IMR-90 (cell line): ENCODE measurements around the gene COL4A1. TPM values are rescaled to one million over a fixed set of nuclear protein-coding genes. Genes with fewer than 3 reads are reported as not detected.

ENCODE experiments used
- ATAC-seq: fragments of 200-7000 bp; cut with Tn5 transposase; 2 replicates; pipeline ENCODE4 v1.9.1; 2020; ENCODE audit warnings: low read depth, mild to moderate bottlenecking, moderate library complexity
- BruUV-seq: library from RNA; stranded (reverse); fragments of 400-500 nt; replicated peaks from 2 replicates; lab custom pipeline; 2021; lab: Mats Ljungman, UMichigan
- CTCF ChIA-PET: fragments of 300-600 bp; formaldehyde crosslinking; extraction: SDS; loops from one replicate; lab custom pipeline; 2021; ENCODE audit warnings: antibody characterized with exemption; lab: Yijun Ruan, JAX
- POLR2A ChIA-PET: fragments of 300-600 bp; sonication (Branson Sonifier 250); formaldehyde crosslinking; loops from one replicate; lab custom pipeline; 2022; ENCODE audit warnings: antibody characterized with exemption; ENCODE audit not compliant: unreplicated experiment; lab: Charles Lee
- DNase-seq: peaks from one replicate; pipeline ENCODE4 v3.0.0; 2013
- H2AFZ ChIP-seq: replicated peaks from 2 replicates; pipeline ENCODE3; 2013; ENCODE audit warnings: low read length, mild to moderate bottlenecking; ENCODE audit not compliant: poor library complexity
- H2AK5ac ChIP-seq: 2 replicates; pipeline ENCODE4 v1.6.1; 2013; ENCODE audit warnings: low read depth, low read length, inconsistent platforms
- H2AK9ac ChIP-seq: replicated peaks from 2 replicates; pipeline ENCODE3; 2013; ENCODE audit warnings: mild to moderate bottlenecking, low read depth, low read length, moderate library complexity; ENCODE audit not compliant: poor library complexity
- H2BK120ac ChIP-seq: 2 replicates; pipeline ENCODE4 v1.6.1; 2013; ENCODE audit warnings: low read depth, low read length, inconsistent platforms
- H2BK15ac ChIP-seq: 3 replicates; pipeline ENCODE4 v1.6.1; 2013; ENCODE audit warnings: low read depth, low read length, inconsistent platforms
- H2BK20ac ChIP-seq: 2 replicates; pipeline ENCODE4 v1.6.1; 2013; ENCODE audit warnings: low read depth, mild to moderate bottlenecking, inconsistent platforms, low read length, moderate library complexity
- H2BK5ac ChIP-seq: 2 replicates; pipeline ENCODE4 v1.6.1; 2013; ENCODE audit warnings: mild to moderate bottlenecking, low read depth, low read length, inconsistent platforms; ENCODE audit not compliant: poor library complexity, severe bottlenecking
- H3K14ac ChIP-seq: replicated peaks from 2 replicates; pipeline ENCODE4 v1.6.1; 2013; ENCODE audit warnings: low read depth, low read length, inconsistent platforms
- H3K18ac ChIP-seq: 2 replicates; pipeline ENCODE4 v1.6.1; 2013; ENCODE audit warnings: low read depth, low read length, control low read depth
- H3K23ac ChIP-seq: 2 replicates; pipeline ENCODE4 v1.6.1; 2013; ENCODE audit warnings: low read depth, low read length, inconsistent platforms
- H3K27ac ChIP-seq: 2 replicates; pipeline ENCODE4 v1.5.1; 2013; ENCODE audit warnings: mild to moderate bottlenecking, control low read depth, low read length; ENCODE audit not compliant: insufficient read depth
- H3K27me3 ChIP-seq: 2 replicates; pipeline ENCODE4 v1.6.1; 2013; ENCODE audit warnings: low read length; ENCODE audit not compliant: control insufficient read depth, insufficient read depth
- H3K36me3 ChIP-seq: 2 replicates; pipeline ENCODE4 v1.6.1; 2013; ENCODE audit warnings: low read length, mixed read lengths; ENCODE audit not compliant: control insufficient read depth, insufficient read depth
- H3K4ac ChIP-seq: 2 replicates; pipeline ENCODE4 v1.6.1; 2013; ENCODE audit warnings: low read depth, low read length, inconsistent platforms
- H3K4me1 ChIP-seq: 2 replicates; pipeline ENCODE4 v1.6.1; 2013; ENCODE audit warnings: low read length, mixed read lengths; ENCODE audit not compliant: control insufficient read depth, insufficient read depth
- H3K4me2 ChIP-seq: 2 replicates; pipeline ENCODE4 v1.6.1; 2013; ENCODE audit warnings: low read depth, mild to moderate bottlenecking, control low read depth, low read length, moderate library complexity
- H3K4me3 ChIP-seq: 2 replicates; pipeline ENCODE4 v1.5.1; 2013; ENCODE audit warnings: low read depth, mild to moderate bottlenecking, control low read depth, low read length, moderate library complexity; ENCODE audit not compliant: insufficient read depth
- H3K56ac ChIP-seq: 2 replicates; pipeline ENCODE4 v1.6.1; 2013; ENCODE audit warnings: low read length, inconsistent platforms; ENCODE audit not compliant: insufficient read depth; ENCODE audit errors: extremely low read depth
- H3K79me1 ChIP-seq, 2 experiments: 2 replicates each; pipeline ENCODE4 v1.6.1; 2013; ENCODE audit warnings: low read length in 2 of 2, inconsistent platforms in 1 of 2, low read depth in 1 of 2
- H3K9ac ChIP-seq: 2 replicates; pipeline ENCODE4 v1.6.1; 2013; ENCODE audit warnings: low read depth, low read length, control low read depth
- H3K9me1 ChIP-seq: 2 replicates; pipeline ENCODE4 v1.6.1; 2013; ENCODE audit warnings: low read length, inconsistent platforms; ENCODE audit not compliant: insufficient read depth
- H3K9me3 ChIP-seq: 2 replicates; pipeline ENCODE4 v1.6.1; 2013; ENCODE audit warnings: low read length; ENCODE audit not compliant: control insufficient read depth, insufficient read depth
- H4K20me1 ChIP-seq: 2 replicates; pipeline ENCODE4 v1.6.1; 2013; ENCODE audit warnings: low read length, inconsistent platforms; ENCODE audit not compliant: insufficient read depth
- H4K5ac ChIP-seq: 2 replicates; pipeline ENCODE4 v1.6.1; 2013; ENCODE audit warnings: mild to moderate bottlenecking, low read depth, low read length, control low read depth
- H4K8ac ChIP-seq, 2 experiments: 2 replicates each; pipeline ENCODE4 v1.6.1; 2013; ENCODE audit warnings: low read depth in 2 of 2, low read length in 2 of 2, control low read depth in 1 of 2, inconsistent platforms in 1 of 2
- H4K91ac ChIP-seq: 2 replicates; pipeline ENCODE4 v1.6.1; 2013; ENCODE audit warnings: low read depth, low read length, inconsistent platforms; ENCODE audit not compliant: insufficient read depth
- BHLHE40 ChIP-seq: fragments of 150-350 bp; IDR thresholded peaks from 2 replicates; pipeline ENCODE4 v1.6.1; 2016; ENCODE audit warnings: mild to moderate bottlenecking, low read depth, low read length
- CEBPB ChIP-seq: IDR thresholded peaks from 2 replicates; pipeline ENCODE4 v1.6.1; 2012; ENCODE audit warnings: low read depth, low read length, improper control_type of control experiment
- FOS ChIP-seq: fragments of 150-350 bp; IDR thresholded peaks from 2 replicates; pipeline ENCODE4 v1.6.1; 2016; ENCODE audit warnings: low read depth, low read length
- MXI1 ChIP-seq: IDR thresholded peaks from 2 replicates; pipeline ENCODE4 v1.6.1; 2012; ENCODE audit warnings: low read depth, mild to moderate bottlenecking, low read length, moderate library complexity, borderline replicate concordance
- RCOR1 ChIP-seq: IDR thresholded peaks from 2 replicates; pipeline ENCODE4 v1.6.1; 2012; ENCODE audit warnings: mild to moderate bottlenecking, low read length, improper control_type of control experiment; ENCODE audit not compliant: insufficient replicate concordance
- WGBS, 2 experiments: methylation state at CpG; one replicate each; pipeline versions ENCODE4 v1.1.5 to v1.1.7; 2013; ENCODE audit warnings: missing lambda C conversion rate in 2 of 2; ENCODE audit not compliant: insufficient read length in 1 of 2; ENCODE audit errors: extremely low coverage in 2 of 2; 5-methylcytosine and 5-hydroxymethylcytosine counted together
- dilution Hi-C: fragments of 300-500 bp; cut with HindIII; formaldehyde crosslinking; loops from one replicate; pipeline ENCODE4 v1.14.3; 2018; ENCODE audit warnings: low sequenced_read_pairs; ENCODE audit not compliant: unreplicated experiment
- in situ Hi-C: fragments of 300-500 bp; cut with MboI; formaldehyde crosslinking; loops from 3 replicates; pipeline ENCODE4 v1.14.3; 2019; ENCODE audit warnings: low sequenced_read_pairs, inconsistent platforms, mixed read lengths
- intact Hi-C: fragments of 100-400 bp; cut with micrococcal nuclease; formaldehyde crosslinking; loops from 2 replicates; pipeline ENCODE4 v1.10.0; 2022
- polyA plus RNA-seq, 3 experiments: library from polyadenylated mRNA; depleted of rRNA; stranded (reverse); fragments of >200 nt; gene quantifications; 2 replicates each; pipeline ENCODE4 v1.2.3, GENCODE V29; 2012; ENCODE audit warnings: low replicate concordance in 1 of 3
- total RNA-seq: library from RNA; depleted of rRNA; stranded (reverse); fragments of >200 nt; gene quantifications from 2 replicates; pipeline ENCODE4 v1.2.3, GENCODE V29; 2012

The COL4A1 gene
- total and polyA plus RNA-seq, 2 of the 4 experiments (the other 2 are of a cell fraction): 230 to 337 TPM

GRCh38 chr13:110275931-110276552 lies 30.9 kb downstream of the COL4A1 start:
- H4K20me1 ChIP-seq: peaks cover 93% of the 10 kb centered on the region
- BruUV-seq: no TSS peak
- intact Hi-C loops: no loop called here

More at GRCh38 chr13:110275931-110276552, 30.9 kb downstream of the COL4A1 start:
- Histone ChIP-seq H2BK120ac (no peak overlapping the region), H3K4me3 (no peak overlapping the region), H2AFZ (no peak overlapping the region), H3K4me2 (no peak overlapping the region), H2BK20ac (no peak overlapping the region), H3K9ac (no peak overlapping the region), H3K27me3 (no peaks in the 10 kb centered on the region), H3K9me1 (peaks cover 39% of the 10 kb centered on the region), H3K79me1 (peaks cover 20 to 87% of the 10 kb centered on the region in 2 experiments), H3K23ac (no peak overlapping the region), H3K18ac (no peak overlapping the region), H4K5ac (no peak overlapping the region), H3K27ac (no peak overlapping the region), H2AK5ac (no peak overlapping the region), H4K8ac (no peak overlapping the region), H3K36me3 (peaks cover 27% of the 10 kb centered on the region), H2AK9ac (no peak overlapping the region), H2BK5ac (no peak overlapping the region), H3K14ac (no peak overlapping the region), H4K91ac (no peak overlapping the region), H2BK15ac (no peak overlapping the region), H3K4ac (no peak overlapping the region), H3K56ac (no peak overlapping the region), H3K4me1 (peaks cover 9% of the 10 kb centered on the region), H3K9me3 (no peaks in the 10 kb centered on the region)
- dilution Hi-C loops: no loop called here
- no peak for ATAC-seq
- no peak for DNase-seq
- CTCF ChIA-PET: no interaction called here
- WGBS, 2 experiments: 60% methylated on average over 5 of the region's 16 CpGs; no CpG with 5 or more reads in 1 of the 2 experiments
- in situ Hi-C loops: no loop called here
- POLR2A ChIA-PET: no interaction called here
- no peak for TF ChIP-seq BHLHE40
- no peak for TF ChIP-seq FOS
- TF ChIP-seq CEBPB: peak; percentile 84
- no peak for TF ChIP-seq RCOR1
- TF ChIP-seq MXI1: no peak
